Measurements from ENCODE around the gene GGA3. TPM values are rescaled to one million over a fixed set of nuclear protein-coding genes. Genes with fewer than 3 reads are reported as not detected.

GGA3 gene
- polyA plus RNA-seq, 2 of the 4 experiments (the other 2 are of a cell fraction), result 35.8 to 43.6 TPM

DNA sequence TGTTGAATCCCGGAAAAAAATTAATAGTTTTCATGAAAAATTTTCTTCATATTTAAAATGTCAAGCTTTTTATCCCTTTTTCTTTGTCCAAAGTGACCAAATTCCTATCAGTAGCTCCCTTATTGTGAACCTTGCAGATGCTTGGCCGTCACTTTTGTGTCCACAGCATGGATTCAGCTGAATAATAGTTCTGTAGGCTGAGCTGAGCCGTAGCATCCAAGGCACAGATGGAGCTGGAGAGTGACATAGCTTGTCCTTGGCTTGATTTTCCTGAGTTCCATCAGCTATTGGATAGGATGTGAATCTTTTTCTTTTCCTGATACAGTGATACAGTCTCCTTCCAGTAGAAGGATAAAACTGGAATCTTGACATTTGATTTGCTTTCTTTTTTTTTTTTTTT is 52.3 kb downstream of the GGA3 start:
- ChIA-PET POLR2A (interaction anchor here (0.8 kb wide), 1 partner anchor 54 kb away, joined by 3 read pairs; the partner anchor contains the start of gene JPT1), CTCF (interaction anchor here (0.6 to 23.8 kb wide), 7 partner anchors 11 to 202 kb away, joined by 3 to 543 read pairs (median 3); partner anchors contain the start of genes ARMC7 and NT5C)
- Histone ChIP-seq H3K4me2 (no peak overlapping the region), H3K9me3 (no peaks in the 10 kb centered on the region), H3K27ac (no peak overlapping the region), H3K4me3 (no peak overlapping the region), H3K4me1 (peaks cover 19% of the 10 kb centered on the region; the same call in 2 of the 3 replicates)
- FAIRE-seq (no peak), DNase-seq (ENCODE audit: low read depth in 1 of 2, low spot score in 1 of 2) (no peak), ATAC-seq (no peak)
- TF ChIP-seq, protein P1, sequence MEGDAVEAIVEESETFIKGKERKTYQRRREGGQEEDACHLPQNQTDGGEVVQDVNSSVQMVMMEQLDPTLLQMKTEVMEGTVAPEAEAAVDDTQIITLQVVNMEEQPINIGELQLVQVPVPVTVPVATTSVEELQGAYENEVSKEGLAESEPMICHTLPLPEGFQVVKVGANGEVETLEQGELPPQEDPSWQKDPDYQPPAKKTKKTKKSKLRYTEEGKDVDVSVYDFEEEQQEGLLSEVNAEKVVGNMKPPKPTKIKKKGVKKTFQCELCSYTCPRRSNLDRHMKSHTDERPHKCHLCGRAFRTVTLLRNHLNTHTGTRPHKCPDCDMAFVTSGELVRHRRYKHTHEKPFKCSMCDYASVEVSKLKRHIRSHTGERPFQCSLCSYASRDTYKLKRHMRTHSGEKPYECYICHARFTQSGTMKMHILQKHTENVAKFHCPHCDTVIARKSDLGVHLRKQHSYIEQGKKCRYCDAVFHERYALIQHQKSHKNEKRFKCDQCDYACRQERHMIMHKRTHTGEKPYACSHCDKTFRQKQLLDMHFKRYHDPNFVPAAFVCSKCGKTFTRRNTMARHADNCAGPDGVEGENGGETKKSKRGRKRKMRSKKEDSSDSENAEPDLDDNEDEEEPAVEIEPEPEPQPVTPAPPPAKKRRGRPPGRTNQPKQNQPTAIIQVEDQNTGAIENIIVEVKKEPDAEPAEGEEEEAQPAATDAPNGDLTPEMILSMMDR (IDR thresholded peaks at IDR 0.05), result no peak
- TF ChIP-seq GATA3 (IDR thresholded peaks at IDR 0.05; ENCODE audit: borderline replicate concordance), result no peak
- no peak for TF ChIP-seq EHF (CRISPR knock-in tag; IDR thresholded peaks at IDR 0.05)
- no peak for TF ChIP-seq TP53 (CRISPR knock-in tag; IDR thresholded peaks at IDR 0.05)
- TF ChIP-seq, protein P2, sequence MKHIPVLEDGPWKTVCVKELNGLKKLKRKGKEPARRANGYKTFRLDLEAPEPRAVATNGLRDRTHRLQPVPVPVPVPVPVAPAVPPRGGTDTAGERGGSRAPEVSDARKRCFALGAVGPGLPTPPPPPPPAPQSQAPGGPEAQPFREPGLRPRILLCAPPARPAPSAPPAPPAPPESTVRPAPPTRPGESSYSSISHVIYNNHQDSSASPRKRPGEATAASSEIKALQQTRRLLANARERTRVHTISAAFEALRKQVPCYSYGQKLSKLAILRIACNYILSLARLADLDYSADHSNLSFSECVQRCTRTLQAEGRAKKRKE (CRISPR knock-in tag; IDR thresholded peaks at IDR 0.05; ENCODE audit: low read depth), result no peak
- TF ChIP-seq CHD2 (IDR thresholded peaks at IDR 0.05; ENCODE audit: low read length, partially characterized antibody), result no peak
- no peak for TF ChIP-seq TFCP2L1 (CRISPR knock-in tag; IDR thresholded peaks at IDR 0.05)
- no peak for TF ChIP-seq NPAS2 (CRISPR knock-in tag; IDR thresholded peaks at IDR 0.05; ENCODE audit: borderline replicate concordance)
- TF ChIP-seq RCOR1 (IDR thresholded peaks at IDR 0.05; ENCODE audit: low read depth, low read length), result no peak
- TF ChIP-seq, protein P3, sequence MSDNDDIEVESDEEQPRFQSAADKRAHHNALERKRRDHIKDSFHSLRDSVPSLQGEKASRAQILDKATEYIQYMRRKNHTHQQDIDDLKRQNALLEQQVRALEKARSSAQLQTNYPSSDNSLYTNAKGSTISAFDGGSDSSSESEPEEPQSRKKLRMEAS (IDR thresholded peaks at IDR 0.05), result no peak
- TF ChIP-seq SMC3 (IDR thresholded peaks at IDR 0.05), result no peak
- TF ChIP-seq, protein P4, sequence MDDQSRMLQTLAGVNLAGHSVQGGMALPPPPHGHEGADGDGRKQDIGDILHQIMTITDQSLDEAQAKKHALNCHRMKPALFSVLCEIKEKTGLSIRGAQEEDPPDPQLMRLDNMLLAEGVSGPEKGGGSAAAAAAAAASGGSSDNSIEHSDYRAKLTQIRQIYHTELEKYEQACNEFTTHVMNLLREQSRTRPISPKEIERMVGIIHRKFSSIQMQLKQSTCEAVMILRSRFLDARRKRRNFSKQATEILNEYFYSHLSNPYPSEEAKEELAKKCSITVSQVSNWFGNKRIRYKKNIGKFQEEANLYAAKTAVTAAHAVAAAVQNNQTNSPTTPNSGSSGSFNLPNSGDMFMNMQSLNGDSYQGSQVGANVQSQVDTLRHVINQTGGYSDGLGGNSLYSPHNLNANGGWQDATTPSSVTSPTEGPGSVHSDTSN (IDR thresholded peaks at IDR 0.05), result no peak
- TF ChIP-seq, protein P5, sequence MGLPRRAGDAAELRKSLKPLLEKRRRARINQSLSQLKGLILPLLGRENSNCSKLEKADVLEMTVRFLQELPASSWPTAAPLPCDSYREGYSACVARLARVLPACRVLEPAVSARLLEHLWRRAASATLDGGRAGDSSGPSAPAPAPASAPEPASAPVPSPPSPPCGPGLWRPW (IDR thresholded peaks at IDR 0.05), result no peak
- TF ChIP-seq JUN (IDR thresholded peaks at IDR 0.05), result no peak
- TF ChIP-seq MAZ (IDR thresholded peaks at IDR 0.05; ENCODE audit: borderline replicate concordance, low read depth, low read length), result no peak
- no peak for TF ChIP-seq ZC3H11A (IDR thresholded peaks at IDR 0.05)
- WGBS (ENCODE audit: missing lambda C conversion rate), result 88% methylated on average over 3 of the region's 3 CpGs

DNA sequence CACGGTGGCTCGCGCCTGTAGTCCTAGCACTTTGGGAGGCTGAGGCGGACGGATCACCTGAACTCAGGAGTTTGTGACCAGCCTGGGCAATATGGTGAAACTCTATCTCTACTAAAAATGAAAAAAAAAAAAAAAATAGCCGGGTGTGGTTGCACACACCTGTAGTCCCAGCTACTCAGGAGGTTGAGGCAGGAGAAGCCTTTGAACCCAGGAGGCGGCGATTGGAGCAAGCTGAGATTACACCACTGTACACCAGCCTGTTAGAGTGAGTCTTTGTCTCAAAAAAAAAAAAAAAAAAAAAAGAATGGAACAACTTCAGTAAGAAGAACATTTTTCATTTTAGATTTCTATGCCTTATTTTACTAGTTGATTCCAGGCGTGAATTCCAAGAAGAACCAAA is 53.2 kb downstream of the GGA3 start:
- FAIRE-seq, result no peak
- DNase-seq (ENCODE audit: low read depth in 1 of 2, low spot score in 1 of 2), result no peak
- ChIA-PET POLR2A (interaction anchor here (0.7 kb wide), 1 partner anchor 253 kb away, joined by 3 read pairs; no protein-coding TSS in a partner anchor), CTCF (interaction anchor here (0.7 to 23.8 kb wide), 8 partner anchors 17 to 293 kb away, joined by 3 to 543 read pairs (median 4); partner anchors contain the start of genes ARMC7 and NT5C)
- 94% methylated on average over 9 of the region's 9 CpGs for WGBS (ENCODE audit: missing lambda C conversion rate)
- Histone ChIP-seq H3K27ac (no peak overlapping the region), H3K4me3 (no peak overlapping the region), H3K4me2 (no peak overlapping the region), H3K4me1 (peaks cover 19% of the 10 kb centered on the region; the same call in 2 of the 3 replicates), H3K9me3 (no peaks in the 10 kb centered on the region)
- ATAC-seq, result no peak
- TF ChIP-seq ZFP36 (IDR thresholded peaks at IDR 0.05; ENCODE audit: borderline replicate concordance, partially characterized antibody) (no peak), ESRRA (IDR thresholded peaks at IDR 0.05; ENCODE audit: borderline replicate concordance, low read length) (no peak), JUN (IDR thresholded peaks at IDR 0.05) (no peak), CBX2 (IDR thresholded peaks at IDR 0.05; ENCODE audit: borderline replicate concordance, low read depth) (no peak), FOSB (CRISPR knock-in tag; IDR thresholded peaks at IDR 0.05) (no peak), HOXA7 (CRISPR knock-in tag; IDR thresholded peaks at IDR 0.05) (no peak), CBX8 (IDR thresholded peaks at IDR 0.05) (no peak), MYC (IDR thresholded peaks at IDR 0.05; ENCODE audit: borderline replicate concordance, low read length) (no peak), CHD2 (IDR thresholded peaks at IDR 0.05; ENCODE audit: low read length, partially characterized antibody) (no peak), MAZ (IDR thresholded peaks at IDR 0.05; ENCODE audit: borderline replicate concordance, low read depth, low read length) (no peak), NR3C1 (IDR thresholded peaks at IDR 0.05) (no peak), EP300 (IDR thresholded peaks at IDR 0.05) (no peak), HDAC2 (IDR thresholded peaks at IDR 0.05) (no peak), SMC3 (IDR thresholded peaks at IDR 0.05) (no peak), POLR2AphosphoS2 (conservative IDR thresholded peaks at IDR 0.05; ENCODE audit: low read length) (no peak)
- TF ChIP-seq, protein P5 (IDR thresholded peaks at IDR 0.05), result no peak
- TF ChIP-seq, protein P4 (IDR thresholded peaks at IDR 0.05), result no peak
- TF ChIP-seq, protein P6, sequence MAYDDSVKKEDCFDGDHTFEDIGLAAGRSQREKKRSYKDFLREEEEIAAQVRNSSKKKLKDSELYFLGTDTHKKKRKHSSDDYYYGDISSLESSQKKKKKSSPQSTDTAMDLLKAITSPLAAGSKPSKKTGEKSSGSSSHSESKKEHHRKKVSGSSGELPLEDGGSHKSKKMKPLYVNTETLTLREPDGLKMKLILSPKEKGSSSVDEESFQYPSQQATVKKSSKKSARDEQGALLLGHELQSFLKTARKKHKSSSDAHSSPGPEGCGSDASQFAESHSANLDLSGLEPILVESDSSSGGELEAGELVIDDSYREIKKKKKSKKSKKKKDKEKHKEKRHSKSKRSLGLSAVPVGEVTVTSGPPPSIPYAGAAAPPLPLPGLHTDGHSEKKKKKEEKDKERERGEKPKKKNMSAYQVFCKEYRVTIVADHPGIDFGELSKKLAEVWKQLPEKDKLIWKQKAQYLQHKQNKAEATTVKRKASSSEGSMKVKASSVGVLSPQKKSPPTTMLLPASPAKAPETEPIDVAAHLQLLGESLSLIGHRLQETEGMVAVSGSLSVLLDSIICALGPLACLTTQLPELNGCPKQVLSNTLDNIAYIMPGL (CRISPR knock-in tag; IDR thresholded peaks at IDR 0.05; ENCODE audit: borderline replicate concordance), result no peak

Measured in A549 (cell line).